B cell (primary cell): ENCODE data around the gene MFN2. TPM values are rescaled to one million over a fixed set of nuclear protein-coding genes. Genes with fewer than 3 reads are reported as not detected.

ENCODE experiments used
- ATAC-seq: fragments of 200-7000 bp; cut with Tn5 transposase; one replicate; pipeline ENCODE4 v1.10.0; 2021; ENCODE audit warnings: low read depth, mild to moderate bottlenecking, moderate number of reproducible peaks, moderate library complexity
- CTCF ChIA-PET: fragments of 350-600 bp; sonication (Branson Sonifier 250); formaldehyde crosslinking; loops from one replicate; lab custom pipeline; 2021; ENCODE audit warnings: antibody characterized with exemption, inconsistent platforms; lab: Charles Lee
- POLR2A ChIA-PET: fragments of 350-600 bp; sonication (Branson Sonifier 250); formaldehyde crosslinking; loops from one replicate; lab custom pipeline; 2021; ENCODE audit warnings: antibody characterized with exemption; lab: Charles Lee
- DNase-seq: peaks from one replicate; pipeline ENCODE4 v3.0.0; 2013
- H2AFZ ChIP-seq: 2 replicates; pipeline ENCODE4 v1.6.1; 2012; ENCODE audit warnings: mild to moderate bottlenecking, low read depth, low read length; ENCODE audit not compliant: insufficient read depth, poor library complexity, severe bottlenecking
- H3K27ac ChIP-seq, 2 donors: 1 replicate in 1 of 2; 2 replicates in 1 of 2; pipeline ENCODE4 v1.5.1; 2012 to 2013; ENCODE audit warnings: low read length in 2 of 2, mild to moderate bottlenecking in 2 of 2, moderate library complexity in 1 of 2
- H3K27me3 ChIP-seq, 4 experiments: fragments of 200-600 bp in 1 of 4; sonication (generic) in 1 of 4; replicated peaks in 1 of 4; 1 replicate in 2 of 4; 2 replicates in 2 of 4; pipeline versions ENCODE4 v1.6.1 to v1.7.0; 2013 to 2016; ENCODE audit warnings: low read length in 3 of 4, mild to moderate bottlenecking in 2 of 4, mixed read lengths in 1 of 4, moderate library complexity in 1 of 4; ENCODE audit not compliant: insufficient read depth in 4 of 4, control insufficient read depth in 3 of 4; ENCODE audit errors: control extremely low read depth in 1 of 4
- H3K36me3 ChIP-seq, 2 experiments: replicated peaks in 1 of 2; 1 replicate in 1 of 2; 2 replicates in 1 of 2; pipeline versions ENCODE4 v1.6.1 to v1.7.1; 2013; ENCODE audit warnings: low read length in 1 of 2; ENCODE audit not compliant: insufficient read depth in 2 of 2, control insufficient read depth in 1 of 2; ENCODE audit errors: control extremely low read depth in 1 of 2, extremely low read depth in 1 of 2
- H3K4me1 ChIP-seq, 2 donors: fragments of 200-600 bp in 1 of 2; sonication (generic) in 1 of 2; 1 replicate in 1 of 2; 2 replicates in 1 of 2; pipeline versions ENCODE4 v1.5.1 to v1.6.1; 2013 to 2017; ENCODE audit warnings: low read length in 2 of 2; ENCODE audit not compliant: control insufficient read depth in 2 of 2, insufficient read depth in 2 of 2
- H3K4me2 ChIP-seq: replicated peaks from 2 replicates; pipeline ENCODE3; 2012; ENCODE audit warnings: mild to moderate bottlenecking, low read depth, low read length; ENCODE audit not compliant: poor library complexity, severe bottlenecking
- H3K4me3 ChIP-seq, 5 experiments: fragments of 200-600 bp in 1 of 5; sonication (generic) in 1 of 5; 1 replicate in 3 of 5; 2 replicates in 2 of 5; pipeline versions ENCODE4 v1.5.1 to v1.7.0; 2011 to 2016; ENCODE audit warnings: low read length in 4 of 5, mild to moderate bottlenecking in 4 of 5, low read depth in 2 of 5, control low read depth in 1 of 5, moderate library complexity in 1 of 5; ENCODE audit not compliant: insufficient read depth in 1 of 5; ENCODE audit errors: control extremely low read depth in 1 of 5, extremely low read depth in 1 of 5
- H3K79me2 ChIP-seq: fragments of 200-600 bp; sonication (generic); one replicate; pipeline ENCODE4 v1.6.0; 2016; ENCODE audit warnings: low read length; ENCODE audit not compliant: control insufficient read depth, insufficient read depth
- H3K9ac ChIP-seq: fragments of 200-600 bp; sonication (generic); 2 replicates; pipeline ENCODE4 v1.6.1; 2017; ENCODE audit warnings: mild to moderate bottlenecking, low read length, moderate library complexity
- H3K9me3 ChIP-seq, 3 donors: one replicate each; pipeline versions ENCODE4 v1.6.1 to v1.7.1; 2013; ENCODE audit warnings: low read length in 2 of 3; ENCODE audit not compliant: control insufficient read depth in 2 of 3, insufficient read depth in 1 of 3; ENCODE audit errors: control extremely low read depth in 1 of 3
- H4K20me1 ChIP-seq: 2 replicates; pipeline ENCODE4 v1.6.0; 2012; ENCODE audit warnings: mild to moderate bottlenecking, low read length; ENCODE audit not compliant: insufficient read depth, control insufficient read depth, poor library complexity, severe bottlenecking
- H3K27ac Mint-ChIP-seq: one replicate; pipeline ENCODE4 v1.8.0; 2021; ENCODE audit warnings: mixed read lengths
- H3K27me3 Mint-ChIP-seq: one replicate; pipeline ENCODE4 v1.8.0; 2021; ENCODE audit warnings: mixed read lengths
- H3K4me1 Mint-ChIP-seq: one replicate; pipeline ENCODE4 v1.8.0; 2021; ENCODE audit warnings: mixed read lengths
- H3K4me3 Mint-ChIP-seq: one replicate; pipeline ENCODE4 v1.8.0; 2021; ENCODE audit warnings: mixed read lengths
- H3K9me3 Mint-ChIP-seq: one replicate; pipeline ENCODE4 v1.8.0; 2022; ENCODE audit warnings: mixed read lengths; ENCODE audit not compliant: insufficient read depth
- EZH2 ChIP-seq: IDR thresholded peaks from 2 replicates; pipeline ENCODE4 v1.6.1; 2012; ENCODE audit warnings: borderline replicate concordance, low read depth, mild to moderate bottlenecking, moderate library complexity, low read length; ENCODE audit not compliant: insufficient read depth, poor library complexity, severe bottlenecking
- WGBS: methylation state at CpG from one replicate; pipeline ENCODE4 v1.1.5; 2013; ENCODE audit warnings: missing lambda C conversion rate; ENCODE audit not compliant: insufficient coverage; 5-methylcytosine and 5-hydroxymethylcytosine counted together
- intact Hi-C: fragments of 100-400 bp; cut with micrococcal nuclease; formaldehyde crosslinking; loops from one replicate; pipeline ENCODE4 v1.10.0; 2022
- polyA plus RNA-seq: library from polyadenylated mRNA; depleted of rRNA; stranded (reverse); fragments of >200 nt; gene quantifications from 2 replicates; pipeline ENCODE4 v1.2.3, GENCODE V29; 2012
- total RNA-seq, 2 donors: library from RNA; stranded (reverse); fragments of 120-200 nt in 1 of 2; gene quantifications; 1 replicate in 1 of 2; 2 replicates in 1 of 2; pipeline versions ENCODE4 v1.2.3 to v1.2.4, GENCODE V29; 2013 to 2022
- TF ChIP-seq, protein P1 (sequence below): fragments of 200-600 bp; IDR thresholded peaks from one replicate; pipeline ENCODE4 v1.8.0; 2022; ENCODE audit warnings: antibody characterized with exemption, mild to moderate bottlenecking

MFN2 gene
- total and polyA plus RNA-seq, 2 donors (not counting 1 experiment from before 2014, with no cell fraction given), result 24.0 to 50.0 TPM

DNA sequence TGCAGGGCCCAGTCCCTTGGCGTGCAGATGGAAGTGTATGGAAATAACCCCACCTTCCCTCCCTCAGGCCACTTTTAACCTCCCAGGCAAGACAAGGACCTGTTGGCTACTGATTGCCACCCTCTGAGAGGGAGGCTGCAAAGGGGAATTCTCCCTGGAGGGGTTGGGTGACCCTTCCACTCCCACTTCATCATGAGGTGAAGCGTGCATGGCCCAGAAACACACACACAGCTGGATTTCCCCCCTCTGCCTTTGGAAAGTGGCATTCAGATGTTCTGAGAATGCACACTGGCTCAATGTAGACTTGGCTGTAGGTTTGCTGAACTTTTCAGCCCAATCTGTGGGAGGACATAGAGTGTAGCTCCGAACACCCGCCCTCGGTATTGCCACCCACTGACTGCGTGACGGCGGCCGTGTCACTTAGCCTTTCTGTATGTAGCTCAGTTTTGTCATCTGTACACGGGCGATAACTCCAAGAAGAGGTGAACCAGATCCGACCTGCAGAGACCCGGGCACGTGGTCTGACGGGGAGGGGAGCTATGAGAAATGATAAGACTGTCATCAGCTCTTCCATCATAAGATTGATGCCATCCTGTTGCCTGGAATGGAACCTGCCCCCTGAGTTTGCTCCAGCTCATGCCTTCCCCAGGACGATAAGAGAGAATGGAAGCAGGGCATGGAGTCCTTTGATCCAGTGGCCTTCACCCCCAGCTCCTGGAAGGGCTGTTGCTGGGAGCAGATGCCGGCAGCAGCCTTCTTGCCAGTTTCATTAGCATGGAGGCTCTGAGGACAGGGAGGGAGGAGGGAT lies 58.3 kb downstream of the MFN2 start:
- H3K4me1 Mint-ChIP-seq, result peaks cover 37% of the 10 kb centered on the region
- no peaks in the 10 kb centered on the region for H3K9me3 Mint-ChIP-seq
- Histone ChIP-seq H3K9me3 (peaks cover 0 to 2% (median 0%) of the 10 kb centered on the region in 3 donors), H2AFZ (no peak overlapping the region), H3K36me3 (no peaks in the 10 kb centered on the region), H3K4me3 (no peak overlapping the region), H3K9ac (no peak overlapping the region), H3K27me3 (no peaks in the 10 kb centered on the region), H3K4me2 (peak overlapping the region; percentile 84), H4K20me1 (no peaks in the 10 kb centered on the region), H3K79me2 (no peaks in the 10 kb centered on the region), H3K4me1 (peaks cover 31 to 34% of the 10 kb centered on the region in 2 donors), H3K27ac (peak overlapping the region; percentile 82 to 91)
- ChIA-PET POLR2A (interaction anchor here (1.8 to 3.7 kb wide), 5 partner anchors 14 to 130 kb away, joined by 5 to 32 read pairs (median 19); partner anchors contain the start of gene MIIP), CTCF (interaction anchor here (0.9 to 5.3 kb wide), 5 partner anchors 19 to 141 kb away, joined by 3 to 41 read pairs (median 4); partner anchors contain the start of gene MIIP)
- H3K27me3 Mint-ChIP-seq, result no peaks in the 10 kb centered on the region
- TF ChIP-seq EZH2, result no peak
- TF ChIP-seq, protein P1, sequence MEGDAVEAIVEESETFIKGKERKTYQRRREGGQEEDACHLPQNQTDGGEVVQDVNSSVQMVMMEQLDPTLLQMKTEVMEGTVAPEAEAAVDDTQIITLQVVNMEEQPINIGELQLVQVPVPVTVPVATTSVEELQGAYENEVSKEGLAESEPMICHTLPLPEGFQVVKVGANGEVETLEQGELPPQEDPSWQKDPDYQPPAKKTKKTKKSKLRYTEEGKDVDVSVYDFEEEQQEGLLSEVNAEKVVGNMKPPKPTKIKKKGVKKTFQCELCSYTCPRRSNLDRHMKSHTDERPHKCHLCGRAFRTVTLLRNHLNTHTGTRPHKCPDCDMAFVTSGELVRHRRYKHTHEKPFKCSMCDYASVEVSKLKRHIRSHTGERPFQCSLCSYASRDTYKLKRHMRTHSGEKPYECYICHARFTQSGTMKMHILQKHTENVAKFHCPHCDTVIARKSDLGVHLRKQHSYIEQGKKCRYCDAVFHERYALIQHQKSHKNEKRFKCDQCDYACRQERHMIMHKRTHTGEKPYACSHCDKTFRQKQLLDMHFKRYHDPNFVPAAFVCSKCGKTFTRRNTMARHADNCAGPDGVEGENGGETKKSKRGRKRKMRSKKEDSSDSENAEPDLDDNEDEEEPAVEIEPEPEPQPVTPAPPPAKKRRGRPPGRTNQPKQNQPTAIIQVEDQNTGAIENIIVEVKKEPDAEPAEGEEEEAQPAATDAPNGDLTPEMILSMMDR, result no peak
- ATAC-seq (no peak), DNase-seq (no peak)
- 84% methylated on average over 12 of the region's 17 CpGs for WGBS
- H3K27ac Mint-ChIP-seq, result peak overlapping the region; percentile 95
- intact Hi-C loops, result no loop called here
- peak overlapping the region; percentile 3 for H3K4me3 Mint-ChIP-seq

DNA sequence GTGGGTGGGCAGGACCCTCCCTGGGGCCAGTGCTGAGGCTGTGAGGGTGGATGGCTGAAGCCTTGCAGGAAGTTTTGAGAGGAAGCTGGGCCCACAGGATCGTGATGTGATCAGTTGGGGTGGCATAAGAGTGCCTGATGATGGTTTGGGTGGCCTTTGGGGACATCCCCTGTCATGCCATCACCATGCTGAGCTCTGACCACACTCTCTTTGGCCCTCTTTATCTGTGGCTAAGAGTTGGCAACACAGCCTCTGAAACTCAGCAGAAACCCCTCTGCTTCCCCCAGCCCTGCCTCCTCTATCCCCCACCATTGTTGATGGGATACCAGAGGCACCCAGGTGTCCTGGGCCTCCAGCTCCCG lies 58.9 kb downstream of the MFN2 start:
- Mint-ChIP-seq H3K27ac (peak overlapping the region; percentile 95), H3K4me3 (peak overlapping the region; percentile 55), H3K9me3 (no peaks in the 10 kb centered on the region), H3K27me3 (no peaks in the 10 kb centered on the region), H3K4me1 (peaks cover 40% of the 10 kb centered on the region)
- H3K4me2 ChIP-seq, result peak overlapping the region; percentile 84
- H3K9ac ChIP-seq, result no peak overlapping the region
- no peak for TF ChIP-seq EZH2
- TF ChIP-seq, protein P1, result no peak
- H3K4me1 ChIP-seq, result peaks cover 32 to 36% of the 10 kb centered on the region in 2 donors
- peaks cover 0 to 2% (median 0%) of the 10 kb centered on the region in 3 donors for H3K9me3 ChIP-seq
- no peaks in the 10 kb centered on the region for H3K27me3 ChIP-seq
- POLR2A ChIA-PET, result interaction anchor here (0.9 to 3.7 kb wide), 7 partner anchors 13 to 130 kb away, joined by 3 to 32 read pairs (median 8); partner anchors contain the start of gene MIIP
- peak overlapping the region; percentile 82 to 91 for H3K27ac ChIP-seq
- DNase-seq (no peak), ATAC-seq (no peak)
- CTCF ChIA-PET, result interaction anchor here (0.9 to 5.3 kb wide), 6 partner anchors 8 to 140 kb away, joined by 3 to 41 read pairs (median 6); partner anchors contain the start of gene MIIP
- H3K36me3 ChIP-seq, result no peaks in the 10 kb centered on the region
- no peaks in the 10 kb centered on the region for H3K79me2 ChIP-seq
- no peaks in the 10 kb centered on the region for H4K20me1 ChIP-seq
- 0% methylated on average over 1 of the region's 2 CpGs for WGBS
- H3K4me3 ChIP-seq, result no peak overlapping the region
- intact Hi-C loops, result no loop called here
- H2AFZ ChIP-seq, result no peak overlapping the region
